Stimulated activated naive CD8-positive, alpha-beta T cell treated with anti-CD3 and anti-CD28 coated beads, Interleukin-15, Interleukin-2, amounts not matched to agents 100 U/mL and 50 U/mL, for 24 hours (primary cell): ENCODE data around the gene ATRN.

Source experiments
- ATAC-seq: fragments of 150-1000 bp; cut with Tn5 transposase; one replicate; pipeline ENCODE4 v1.10.0; 2021
- DNase-seq: peaks from one replicate; pipeline ENCODE4 v3.0.0; 2021

Gene ATRN

DNA sequence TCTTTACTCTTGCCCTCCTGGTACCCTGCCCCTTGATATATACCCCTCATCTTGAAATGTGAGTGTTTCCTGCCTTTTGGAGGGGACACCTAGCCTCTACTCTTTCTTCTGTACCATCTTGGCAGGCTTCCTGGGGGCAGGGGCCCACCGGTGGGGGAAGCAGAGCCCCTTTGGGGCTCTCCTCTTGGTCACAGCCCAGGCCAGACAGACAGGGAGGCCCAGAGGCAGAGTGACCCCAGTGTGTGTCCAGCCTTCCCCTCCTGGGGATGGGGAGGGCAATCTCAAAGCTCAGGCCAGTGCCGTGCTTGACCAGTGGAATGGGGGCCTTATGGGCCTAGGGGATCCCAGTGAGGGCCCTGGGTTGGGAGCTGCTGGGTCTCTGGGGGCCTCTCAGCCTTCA is 207.4 kb downstream of the ATRN start:
- ATAC-seq: no peak
- no peak for DNase-seq

DNA sequence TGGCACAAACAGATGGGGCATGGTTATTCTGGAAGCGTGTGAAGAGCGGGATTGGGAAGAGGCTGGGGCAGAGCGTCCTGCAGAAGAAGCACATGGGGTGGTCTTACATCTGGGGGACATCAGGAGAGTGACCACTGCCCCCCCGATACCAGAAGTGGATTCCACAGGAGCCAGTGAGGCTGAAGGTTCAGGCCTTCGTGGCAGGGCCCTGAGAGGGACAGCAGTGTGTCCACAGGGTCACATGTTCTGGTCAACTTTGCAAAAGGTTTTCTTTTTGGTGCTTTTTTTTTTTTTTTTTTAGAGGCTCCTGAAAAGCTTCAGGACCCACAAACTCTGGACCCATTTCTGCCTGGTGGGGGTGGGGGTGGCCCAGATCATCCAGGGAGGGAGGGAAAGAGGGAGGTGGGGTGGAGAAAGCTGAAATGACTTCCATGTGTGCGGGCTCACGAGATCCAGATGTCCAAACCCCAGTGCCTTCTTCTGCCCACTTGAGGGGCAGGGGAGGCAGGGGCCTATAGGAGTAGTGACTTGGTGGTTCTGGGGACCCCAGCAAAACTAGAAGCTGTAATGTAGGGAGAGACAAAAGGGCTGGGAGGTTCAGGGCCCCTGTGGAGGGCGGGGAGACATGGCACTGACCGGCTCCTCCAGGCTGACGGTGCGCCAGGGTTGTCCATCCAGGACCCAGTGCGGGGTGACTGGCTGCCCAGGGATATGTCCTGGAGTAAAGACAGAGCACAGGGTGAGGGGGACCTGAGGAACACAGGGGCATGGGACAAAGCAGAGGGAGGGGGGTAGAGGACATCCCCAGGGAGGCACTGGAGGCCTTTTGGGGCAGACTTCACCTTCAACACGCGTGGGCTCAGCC is 208.3 kb downstream of the ATRN start:
- no peak for ATAC-seq
- DNase-seq: no peak

DNA sequence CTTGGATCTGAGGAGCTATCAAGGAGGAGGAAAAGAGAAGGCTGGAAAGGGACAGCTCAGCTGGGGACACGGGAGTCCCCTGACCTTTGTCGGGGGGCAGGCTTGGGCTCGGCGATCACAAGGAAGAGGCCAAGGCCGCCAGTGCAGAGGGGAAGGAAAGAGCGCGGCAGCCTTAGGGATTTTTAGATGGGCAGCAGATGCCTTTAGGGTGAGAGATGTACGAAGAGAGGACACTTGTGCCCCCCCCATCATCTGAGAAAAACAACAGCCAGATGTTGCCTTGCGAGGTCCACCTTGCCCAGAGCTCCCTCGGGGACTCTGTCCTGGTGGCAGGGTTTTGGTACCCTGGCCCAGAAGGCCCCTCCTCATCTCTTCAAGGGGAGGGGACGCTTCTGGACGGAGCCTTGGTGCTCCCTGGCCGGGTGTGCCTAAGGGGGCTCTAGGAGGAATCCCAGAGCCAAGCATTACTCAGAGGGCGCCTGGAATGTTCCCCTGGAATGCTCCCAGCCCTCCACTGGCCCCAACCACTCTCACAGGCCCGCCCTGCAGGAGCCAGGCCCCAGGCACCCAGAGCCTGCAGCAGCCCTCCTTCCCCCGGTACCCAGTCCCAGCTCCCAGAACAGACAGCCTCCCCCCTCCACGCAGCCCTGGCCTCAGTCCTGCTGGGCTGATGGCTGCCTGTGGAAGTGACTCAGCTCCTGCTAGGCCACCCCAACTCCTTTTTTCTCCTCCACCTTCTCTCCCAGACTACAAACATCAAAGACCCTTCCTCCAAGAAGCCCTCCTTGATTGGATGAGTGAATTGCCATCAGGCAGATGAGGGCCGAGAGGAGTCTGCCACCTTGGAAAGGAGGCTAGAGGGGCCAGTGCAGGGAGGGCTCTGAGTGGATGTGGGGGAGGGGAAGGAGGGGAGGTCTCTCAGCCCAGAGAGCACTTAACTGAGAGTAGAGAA is 209.2 kb downstream of the ATRN start:
- ATAC-seq (no peak), DNase-seq (no peak)

DNA sequence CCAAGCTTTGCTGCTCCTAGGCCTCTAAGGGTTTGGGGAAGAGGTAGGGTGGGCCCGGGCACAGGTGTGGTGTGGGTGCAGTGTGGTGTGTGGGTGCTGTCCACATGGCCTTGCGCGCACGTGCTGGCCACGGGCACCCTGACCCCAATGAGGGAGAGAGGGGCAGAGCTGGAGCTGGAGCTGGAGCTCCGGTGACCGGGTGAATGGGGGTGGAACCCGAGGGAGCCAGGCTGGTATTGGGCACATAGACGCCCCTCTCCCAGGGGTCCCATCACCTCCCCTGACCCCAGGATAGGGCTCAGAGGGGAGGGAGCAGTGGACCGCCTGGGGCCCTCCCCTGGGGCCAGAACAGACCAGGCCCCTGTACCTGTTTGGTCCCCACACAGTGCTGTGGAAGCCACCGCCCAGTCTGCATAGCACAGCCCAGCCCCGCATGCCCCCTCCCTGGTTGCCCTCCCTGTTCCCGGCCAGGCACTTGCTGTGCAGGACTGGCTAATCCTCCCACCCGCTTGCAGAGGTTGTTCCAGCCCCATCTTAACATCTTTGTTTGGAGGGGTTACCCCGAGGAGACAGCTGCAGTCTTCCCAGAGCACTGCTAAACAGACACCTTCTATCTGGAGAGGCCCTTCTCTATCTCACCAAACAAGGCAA is 210.0 kb downstream of the ATRN start:
- DNase-seq: no peak

DNA sequence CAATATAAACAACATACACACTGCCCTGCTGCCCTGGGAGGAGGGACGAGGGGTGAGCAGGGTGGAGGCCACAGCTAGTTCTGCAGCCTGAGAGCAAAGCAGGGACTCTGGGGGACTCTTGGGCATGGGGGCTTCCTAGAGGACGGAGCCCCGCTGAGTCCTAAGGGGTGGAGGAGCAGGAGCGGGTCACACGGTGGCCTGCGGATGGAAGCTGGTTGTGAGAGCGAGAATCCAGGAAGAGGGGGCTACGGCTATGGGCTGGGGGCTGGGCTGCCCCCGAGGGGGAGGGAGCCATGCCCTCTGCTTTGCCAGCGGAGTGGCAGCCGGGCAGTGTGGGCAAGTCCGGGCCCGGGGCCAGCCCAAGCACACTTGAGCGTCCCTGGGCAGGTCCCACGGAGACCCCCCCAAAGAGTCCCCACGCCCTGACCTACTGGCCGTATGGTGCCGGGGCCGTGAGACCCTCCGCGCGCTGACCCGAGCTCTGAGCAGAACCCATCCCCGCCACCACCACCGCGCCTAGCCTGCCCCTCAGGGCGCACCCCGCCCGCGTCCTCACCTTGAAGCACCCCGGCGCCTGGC is 210.6 kb downstream of the ATRN start:
- no peak for DNase-seq
- ATAC-seq: no peak

More for the DNA sequence above, 210.0 kb downstream of the ATRN start:
- no peak for ATAC-seq

DNA sequence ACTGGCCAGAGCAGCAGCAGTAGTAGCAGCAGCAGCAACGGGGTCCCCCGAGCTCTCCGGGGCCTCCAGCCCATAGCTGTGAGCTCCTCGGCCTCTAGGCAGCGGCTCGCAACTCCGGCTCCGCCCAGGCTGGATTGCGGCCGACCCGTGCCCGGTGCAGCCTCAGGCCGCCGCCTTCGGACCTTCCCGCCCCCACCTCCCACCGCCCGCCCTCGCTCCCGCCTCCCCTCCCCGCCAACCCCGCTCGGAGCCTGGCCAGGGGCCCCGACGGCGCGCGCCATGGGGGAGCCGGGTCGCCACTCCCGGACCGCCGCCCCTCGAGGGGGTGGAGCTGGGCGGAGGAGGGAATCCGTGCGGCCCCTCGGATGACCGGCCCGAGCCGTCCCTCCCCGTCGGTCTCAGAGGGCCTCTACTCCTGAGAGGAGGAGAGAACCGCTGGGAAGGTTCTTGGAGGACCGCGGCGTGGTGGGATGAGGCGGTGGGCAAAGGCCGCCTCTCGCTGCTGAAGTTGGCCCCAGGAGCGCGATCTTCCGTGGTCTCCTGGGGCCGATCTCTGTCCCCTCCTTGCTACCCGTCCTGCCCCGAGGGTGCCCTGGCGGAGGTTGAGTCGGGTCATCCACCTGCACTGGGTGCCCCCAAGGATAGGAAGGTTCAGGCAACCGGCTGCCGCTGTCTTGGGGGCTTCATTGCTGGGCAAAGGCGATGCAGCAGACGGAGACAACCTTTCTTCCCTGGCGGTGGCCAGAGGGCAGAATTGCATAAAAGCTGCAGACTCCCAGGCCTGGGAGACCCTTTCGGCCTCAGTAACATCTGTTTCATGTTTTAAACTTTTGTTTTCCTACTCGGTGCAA is 211.3 kb downstream of the ATRN start, which contains the start of gene ADAM33:
Gene ADAM33, minus strand, starts transcription at position 80 of the 851 bp plus-strand sequence. Its CDS starts 6 bp downstream, at position 74.
- DNase-seq: no peak
- ATAC-seq: no peak

DNA sequence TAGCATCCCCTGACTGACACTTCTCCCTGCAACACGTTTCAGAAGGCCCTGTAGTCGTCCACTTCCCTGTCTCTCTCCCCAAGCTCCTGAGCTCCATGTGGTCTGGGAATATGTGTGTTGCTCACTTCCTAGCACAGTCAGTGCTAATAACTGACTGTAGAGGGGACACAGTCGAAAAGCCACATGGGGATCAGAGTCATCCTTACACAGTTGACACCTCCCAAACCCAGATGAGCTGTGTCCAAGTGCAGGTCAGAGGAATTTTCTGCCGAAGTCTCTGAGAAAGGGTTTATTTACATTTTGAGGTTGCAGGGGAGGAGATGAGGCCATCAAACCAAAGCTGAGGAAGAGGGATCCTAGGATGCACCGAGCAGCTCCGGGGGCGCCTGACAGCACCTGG is 214.5 kb downstream of the ATRN start:
- DNase-seq (no peak), ATAC-seq (no peak)

DNA sequence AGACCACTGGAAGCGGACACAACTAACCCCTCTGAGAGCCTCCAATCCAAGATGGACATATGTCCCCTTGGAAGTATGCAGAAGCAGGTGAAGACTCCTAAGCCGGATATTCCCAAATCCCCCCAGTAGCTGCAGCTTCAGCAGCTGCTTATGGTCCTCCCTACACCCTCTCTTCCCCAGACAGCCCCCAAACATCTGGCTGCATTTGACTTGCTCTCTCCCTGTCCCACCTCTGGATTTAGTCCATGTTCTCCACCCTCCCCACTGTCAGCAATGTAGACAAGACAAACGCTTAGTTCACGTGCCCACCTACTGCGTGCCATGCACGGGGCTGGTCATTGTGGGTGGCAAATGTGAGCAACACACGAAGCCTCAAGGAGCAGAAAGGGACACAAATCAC is 215.6 kb downstream of the ATRN start:
- DNase-seq: no peak
- ATAC-seq: no peak

DNA sequence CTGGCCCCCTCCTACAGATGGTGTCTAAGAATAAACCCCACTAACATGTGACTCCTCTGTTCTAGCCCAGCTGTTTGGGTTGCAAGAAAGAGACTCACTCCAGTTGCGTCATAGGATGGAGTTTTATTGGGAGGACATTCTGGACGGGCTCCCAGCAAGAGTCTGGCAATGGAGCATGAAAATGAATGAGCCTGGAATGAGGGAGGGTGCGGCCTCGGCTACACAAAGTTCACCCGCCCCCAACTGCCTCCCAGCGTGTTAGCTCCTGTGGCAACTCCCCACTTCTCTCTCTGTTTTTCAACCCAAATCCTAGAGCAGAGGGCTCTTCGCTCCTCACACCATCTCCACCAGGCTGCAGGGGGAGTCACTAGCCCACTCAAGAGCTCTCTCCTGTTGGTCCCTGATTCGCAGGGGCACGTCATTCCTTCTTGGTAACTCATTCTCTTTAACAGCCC is 216.1 kb downstream of the ATRN start:
- ATAC-seq (no peak), DNase-seq (no peak)

DNA sequence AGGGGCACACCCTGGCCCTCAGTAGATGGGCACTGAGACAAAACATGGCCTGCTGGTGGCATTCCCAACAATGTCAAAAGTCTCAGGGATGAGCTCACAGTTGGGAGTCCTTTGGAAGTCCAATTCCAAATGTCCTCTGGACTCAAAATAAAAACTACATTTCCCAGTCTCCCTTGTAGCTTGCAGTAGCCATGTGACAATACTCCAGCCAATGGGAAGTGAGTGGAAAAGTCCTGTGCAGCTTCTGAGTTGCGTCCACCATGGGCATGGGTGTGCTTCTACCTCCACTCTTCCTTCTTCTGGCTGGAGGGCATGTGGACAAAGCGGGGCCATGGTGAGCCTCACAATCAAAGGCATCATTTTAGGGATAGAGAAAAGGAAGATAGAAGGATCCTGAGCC is 216.8 kb downstream of the ATRN start:
- DNase-seq: no peak
- ATAC-seq: no peak

DNA sequence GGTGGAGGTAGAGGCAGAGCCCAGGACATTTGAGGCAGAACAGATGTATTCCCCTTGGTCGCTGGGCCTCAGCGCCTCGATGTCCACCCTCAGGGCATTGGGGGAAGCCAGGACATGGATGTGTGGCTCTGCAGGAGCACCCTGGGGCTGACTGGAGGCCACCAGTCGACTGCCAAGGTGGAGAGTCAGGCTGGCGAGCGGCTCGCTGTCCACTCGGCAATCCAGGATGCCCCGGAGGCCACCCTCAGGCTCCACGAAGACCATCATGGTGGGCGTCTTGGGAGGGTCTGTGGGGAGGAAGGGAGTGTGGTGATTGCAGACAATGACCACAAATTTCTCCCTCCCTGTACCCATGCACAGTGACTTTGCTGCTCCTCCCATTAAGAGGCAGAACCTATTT is 219.2 kb downstream of the ATRN start:
- ATAC-seq: no peak
- DNase-seq: no peak

DNA sequence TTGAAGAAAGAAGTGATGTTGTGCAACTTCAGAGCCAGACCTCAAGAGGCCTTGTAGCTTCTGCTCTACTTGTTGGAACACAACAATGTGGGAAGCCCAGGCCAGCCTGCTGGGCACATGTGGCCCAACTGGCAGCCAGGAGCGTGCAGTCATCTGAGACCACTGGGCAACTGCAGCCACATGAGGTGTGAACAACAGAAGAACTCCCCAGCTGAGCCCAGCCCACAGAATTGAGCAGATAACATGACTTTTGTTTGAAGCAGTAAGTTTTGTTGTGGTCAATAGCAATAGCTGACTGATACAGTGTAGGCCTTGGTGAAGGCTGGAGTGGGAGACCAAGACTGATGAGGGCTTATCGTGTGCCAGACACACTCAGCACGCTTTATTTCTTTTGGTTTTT is 219.6 kb downstream of the ATRN start:
- ATAC-seq (no peak), DNase-seq (no peak)

DNA sequence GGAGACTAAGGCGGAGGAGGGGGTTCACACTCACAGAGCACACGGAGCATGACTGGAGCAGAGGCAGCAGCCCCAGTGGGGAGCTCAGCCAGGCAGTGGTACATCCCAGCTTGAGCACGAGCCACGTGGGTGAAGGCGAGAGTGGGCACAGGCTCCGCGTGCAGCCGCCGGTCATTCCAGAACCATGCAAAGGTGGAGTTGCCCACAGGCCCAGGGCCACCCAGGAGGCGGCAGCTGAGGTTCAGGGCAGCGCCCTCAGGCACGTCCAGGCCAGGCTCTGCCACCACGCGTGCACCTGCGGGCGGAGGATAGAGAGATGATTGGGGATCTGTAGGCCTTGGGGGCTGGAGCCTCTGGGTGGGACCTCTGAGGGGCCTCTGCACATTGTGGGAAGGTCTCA is 220.5 kb downstream of the ATRN start:
- no peak for ATAC-seq
- DNase-seq: no peak

DNA sequence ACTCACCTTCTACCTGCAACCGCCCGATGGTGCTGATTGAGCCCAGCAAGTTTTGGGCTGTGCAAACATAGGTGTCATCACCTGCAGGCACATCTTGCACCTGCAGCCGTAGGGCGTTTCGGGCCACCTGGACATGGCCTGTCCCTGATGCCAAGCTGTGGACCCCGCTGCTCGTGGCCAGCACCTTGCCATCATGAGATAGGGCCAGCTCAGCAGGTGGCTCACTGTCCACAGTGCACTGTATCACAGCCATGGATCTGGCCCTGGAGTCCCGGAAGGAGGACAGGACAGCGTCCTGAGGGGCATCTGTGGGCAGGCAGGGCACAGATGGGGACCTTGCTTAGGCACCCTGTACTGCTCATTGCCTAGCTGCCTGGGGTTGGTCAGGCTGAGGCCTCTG is 221.1 kb downstream of the ATRN start:
- DNase-seq: no peak
- ATAC-seq: no peak

DNA sequence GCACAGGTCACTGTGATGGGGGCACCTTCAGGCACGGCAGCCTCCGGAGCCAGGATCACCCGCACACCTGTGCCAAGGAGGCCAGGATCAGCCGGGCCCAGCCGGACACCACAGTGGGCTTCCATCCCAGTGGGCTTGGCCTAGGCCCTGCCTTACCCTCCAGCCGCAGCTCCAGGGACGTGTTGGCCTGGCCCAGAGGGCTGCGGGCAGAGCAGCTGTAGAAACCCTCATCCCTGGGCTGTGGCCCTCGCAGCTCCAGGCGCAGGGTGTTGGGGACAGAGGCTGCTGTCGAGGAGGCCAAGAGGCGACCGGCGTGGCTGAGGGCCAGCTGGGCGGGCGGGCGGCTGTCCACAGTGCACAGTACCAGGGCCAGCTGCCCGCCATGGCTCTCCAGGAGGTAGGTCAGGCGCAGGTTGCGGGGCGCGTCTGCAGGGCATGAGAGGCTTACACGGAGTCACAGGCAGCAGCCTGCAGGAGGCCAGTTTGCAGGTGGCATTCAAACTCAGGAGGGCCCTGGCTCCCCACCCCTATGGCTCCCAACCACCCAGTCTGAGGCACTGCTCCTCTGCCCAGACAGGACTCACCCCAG is 222.0 kb downstream of the ATRN start:
- DNase-seq (no peak), ATAC-seq (no peak)

DNA sequence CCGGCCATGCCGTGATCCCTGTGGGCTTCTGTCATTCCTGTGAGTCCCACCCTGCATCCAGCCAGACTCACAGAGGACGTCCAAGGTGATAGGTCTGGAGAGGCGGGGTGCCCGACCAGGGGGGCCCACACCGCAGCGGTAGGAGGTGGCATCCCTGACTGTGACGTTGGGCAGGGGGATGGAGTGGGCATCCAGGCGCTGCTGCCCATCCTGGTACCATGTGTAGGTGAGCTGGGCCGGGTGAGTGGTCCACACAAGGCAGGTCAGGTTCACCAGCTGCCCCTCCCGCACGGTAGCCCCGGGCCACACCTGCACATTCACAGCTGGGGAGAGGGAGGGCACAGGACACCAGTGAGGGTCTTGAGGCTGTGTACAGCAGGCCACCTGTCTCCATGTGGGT is 222.6 kb downstream of the ATRN start:
- no peak for DNase-seq
- ATAC-seq: no peak

DNA sequence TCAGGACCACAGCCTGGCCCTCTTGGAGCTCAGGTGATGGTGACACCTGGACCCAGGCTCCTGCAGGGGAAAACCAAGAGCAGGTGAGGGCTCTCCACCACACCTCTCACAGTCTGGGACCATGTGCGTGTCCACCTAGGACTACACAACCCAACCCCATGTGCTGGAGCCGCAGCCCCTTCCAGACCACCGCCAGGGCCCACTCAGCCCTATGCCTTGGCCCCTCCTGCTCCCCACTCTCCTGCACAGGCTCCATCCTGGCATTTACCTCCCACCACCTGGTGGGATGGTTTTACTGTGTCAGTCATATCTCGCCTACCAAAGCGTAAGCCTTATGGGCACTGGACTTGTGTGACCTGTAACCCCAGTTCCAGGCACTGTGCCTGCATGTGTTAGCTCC is 224.0 kb downstream of the ATRN start:
- ATAC-seq: no peak
- no peak for DNase-seq

DNA sequence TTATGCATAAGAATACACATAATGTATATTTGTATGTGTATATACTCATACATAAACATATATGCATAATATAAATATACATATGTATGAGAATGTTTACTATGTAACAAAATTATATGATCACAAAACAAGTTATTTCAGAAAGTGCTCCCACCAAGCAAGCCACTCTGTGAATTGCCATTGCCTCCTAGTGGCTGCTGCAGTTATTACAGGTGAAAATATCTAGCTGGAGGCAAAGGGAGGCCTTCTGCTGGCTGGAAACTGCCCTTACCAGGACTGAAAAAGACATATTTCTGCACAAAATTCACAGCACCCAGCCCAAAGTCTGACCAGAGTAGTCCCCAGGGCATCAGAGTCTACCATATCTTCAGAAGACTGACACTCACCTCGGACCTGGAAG is 225.4 kb downstream of the ATRN start:
- no peak for DNase-seq
- no peak for ATAC-seq

DNA sequence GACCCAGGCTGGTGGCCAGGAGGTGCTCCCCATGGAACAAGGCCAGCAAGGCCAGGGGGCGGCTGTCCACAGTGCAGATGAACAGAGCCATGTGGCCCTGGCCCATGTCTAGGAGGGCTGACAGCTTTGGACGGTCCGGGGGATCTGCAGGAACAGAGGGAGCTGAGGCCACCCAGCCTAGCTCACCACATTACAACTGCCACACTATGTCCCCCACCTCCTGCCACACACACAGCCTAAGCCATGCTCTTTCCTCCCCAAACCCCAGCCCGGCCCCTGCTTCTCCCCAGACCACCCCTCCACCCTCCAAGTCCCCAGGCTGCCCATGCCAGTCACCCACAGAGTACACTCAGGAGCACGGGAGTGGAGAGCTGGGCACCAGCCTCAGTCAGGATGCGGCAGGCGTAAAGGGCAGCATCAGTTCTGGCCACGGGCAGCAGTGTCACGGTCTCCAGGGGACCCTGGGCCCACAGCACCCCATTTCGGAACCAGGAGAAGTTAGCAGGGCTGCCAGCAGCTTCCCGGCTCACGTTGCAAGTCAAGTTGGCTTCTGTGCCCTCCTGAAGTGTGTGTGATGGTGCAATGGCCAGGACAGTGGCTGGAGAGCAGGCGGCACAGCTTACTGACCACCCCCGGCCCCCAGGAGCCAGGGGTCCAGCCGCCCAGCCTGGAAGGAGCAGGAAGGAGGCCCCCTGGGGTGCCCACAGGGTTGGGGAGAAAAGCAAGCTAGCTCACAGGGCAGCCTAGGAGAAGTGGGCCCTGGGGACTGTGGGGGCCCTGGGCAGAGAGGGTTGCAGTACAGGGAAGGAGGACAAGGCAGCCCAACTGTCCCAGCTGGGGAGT is 226.1 kb downstream of the ATRN start:
- ATAC-seq (no peak), DNase-seq (no peak)
